ENCODE measurements around the gene TNC.

TNC gene

DNA sequence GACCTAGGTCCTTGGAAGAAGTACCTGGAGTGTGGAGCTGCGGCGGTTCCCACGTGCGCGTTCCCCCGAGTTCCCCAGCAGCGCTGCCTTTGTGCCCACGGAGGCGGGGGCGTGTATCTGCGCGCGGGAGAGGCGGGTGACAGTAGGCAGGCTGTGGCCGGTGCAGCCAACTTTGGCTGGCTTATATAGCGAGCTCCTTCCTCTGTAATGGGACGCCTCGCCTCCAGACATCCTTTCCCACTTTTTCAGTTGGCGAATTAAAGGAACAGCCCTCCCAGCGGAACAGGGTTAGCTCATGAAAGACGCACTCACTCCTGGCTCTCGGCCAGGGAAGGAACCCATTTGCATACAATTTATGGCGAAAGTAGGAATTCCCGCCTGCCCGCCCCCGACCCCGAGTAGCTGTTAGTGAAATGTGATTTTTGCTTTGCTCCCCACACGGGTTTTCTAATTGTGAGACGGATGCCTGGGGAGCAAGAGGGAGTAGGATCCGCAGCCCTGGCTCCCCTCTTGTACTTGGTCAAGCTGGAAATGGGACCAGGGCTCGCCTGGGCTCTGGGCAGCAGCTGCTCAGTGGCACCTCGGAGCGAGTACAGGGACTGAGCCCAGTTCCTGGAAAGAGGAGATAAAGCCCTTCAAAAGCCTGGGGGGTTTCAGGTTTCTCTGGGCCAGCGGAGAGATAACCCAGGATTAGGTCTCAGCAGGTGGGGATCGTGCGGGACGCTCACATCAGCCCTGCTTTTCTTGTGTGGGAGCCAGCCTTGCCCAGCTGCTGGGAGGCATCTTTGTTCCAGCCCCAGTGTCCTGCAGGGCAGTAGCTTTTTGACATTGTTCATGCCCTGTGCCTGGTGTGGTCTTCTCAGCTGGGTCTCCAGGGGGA is at the start of gene TNC:
Gene TNC (minus strand): TSS at position 159 of the 880 bp plus-strand sequence. CDS start 27,139 bp downstream, outside the sequence.
- peak; percentile 81 for DNase-seq

DNA sequence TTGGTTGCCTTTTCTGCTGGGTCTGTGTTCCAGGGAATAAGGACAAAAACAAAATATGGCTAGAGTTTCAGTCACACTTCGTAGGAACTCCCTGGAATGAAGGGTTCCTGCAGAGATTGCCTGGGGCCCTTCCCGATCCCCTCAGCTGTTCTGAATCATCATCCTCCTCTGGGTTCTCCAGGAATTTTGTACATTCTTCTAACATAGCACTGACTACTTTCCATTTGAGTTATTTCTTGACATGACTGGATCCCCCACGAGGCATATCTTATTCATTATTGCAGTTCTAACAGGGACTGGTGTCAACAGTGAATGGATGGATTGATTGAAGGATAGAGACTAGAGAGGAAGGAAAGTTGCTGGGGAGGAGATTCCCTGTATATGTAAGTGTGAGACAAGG is 49.2 kb upstream of the TNC start:
- peak; percentile 53 for DNase-seq

DNA sequence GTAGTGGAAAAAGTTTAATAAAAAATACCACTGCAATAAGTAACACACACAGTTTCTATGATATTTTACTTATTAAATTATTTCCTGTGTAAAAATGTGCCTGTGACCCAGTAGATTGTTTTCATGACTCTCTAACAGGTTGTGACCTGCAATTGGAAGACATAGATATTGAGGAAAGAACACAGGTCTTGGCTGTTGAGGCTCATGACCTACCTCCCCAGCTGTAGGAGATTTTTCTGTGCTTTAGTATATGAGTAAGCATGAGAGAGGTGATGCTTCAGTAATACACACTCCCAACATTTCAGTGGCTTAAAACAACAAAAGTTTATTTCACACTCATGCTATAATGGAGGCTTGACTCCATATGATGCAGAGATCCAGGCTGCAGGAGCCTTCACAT is 47.3 kb upstream of the TNC start:
- DNase-seq: no peak

DNA sequence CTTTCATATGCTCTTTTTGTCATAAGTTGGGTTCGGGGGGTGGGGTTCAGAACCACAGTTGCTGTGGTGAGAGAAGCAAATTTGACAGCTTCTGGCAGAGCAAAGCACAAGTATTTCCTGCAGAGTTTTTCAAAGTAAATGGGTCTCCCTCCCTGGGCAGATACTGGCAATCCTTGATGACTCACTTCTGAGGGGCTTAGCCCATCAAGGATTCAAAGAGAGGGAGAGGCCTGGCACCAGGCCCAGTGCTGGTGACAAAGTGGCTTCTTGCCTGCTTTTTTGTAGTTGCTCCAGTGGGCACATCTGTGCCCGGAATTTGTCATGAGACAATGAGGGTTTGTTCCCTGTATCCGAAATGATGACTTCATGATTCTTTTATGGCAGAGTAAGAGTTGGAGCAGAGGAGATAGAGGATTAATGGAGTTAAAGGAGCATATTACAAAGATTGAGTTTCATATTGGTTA is 46.6 kb upstream of the TNC start:
- DNase-seq: peak; percentile 47

DNA sequence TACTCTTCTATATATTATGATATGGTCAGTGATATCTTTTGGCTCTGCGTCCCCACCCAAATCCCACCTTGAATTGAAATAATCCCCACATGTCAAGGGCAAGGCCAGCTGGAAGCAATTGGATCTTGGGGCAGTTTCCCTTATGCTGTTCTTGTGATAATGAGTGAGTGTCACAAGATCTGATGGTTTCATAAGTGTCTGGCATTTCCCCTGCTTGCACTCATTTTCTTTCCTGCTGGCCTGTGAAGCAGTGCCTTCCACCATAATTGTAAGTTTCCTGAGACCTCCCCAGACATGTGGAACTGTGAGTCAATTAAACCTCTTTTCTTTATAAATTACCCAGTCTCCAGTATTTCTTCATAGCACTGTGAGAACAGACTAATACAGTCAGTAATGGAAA is 45.0 kb upstream of the TNC start:
- no peak for DNase-seq

DNA sequence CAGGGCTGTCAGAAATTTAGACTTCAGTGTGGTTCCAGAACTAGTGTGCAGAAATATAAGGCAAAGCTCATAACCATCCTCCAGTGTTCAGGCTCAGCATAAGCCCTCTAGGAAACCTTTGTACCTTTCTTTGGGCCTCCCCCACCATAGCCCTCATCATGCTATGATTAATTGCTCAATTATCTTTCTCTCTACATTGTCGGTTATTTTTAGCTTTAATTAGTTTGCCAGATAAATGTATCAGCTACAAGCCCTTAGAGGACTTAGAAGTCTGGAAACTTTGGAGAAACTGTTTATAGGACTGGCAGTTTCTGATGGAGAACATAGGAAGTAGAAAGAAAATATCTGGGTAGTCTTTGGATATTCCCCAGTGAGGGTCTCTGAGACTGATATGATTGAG is 43.5 kb upstream of the TNC start:
- no peak for DNase-seq

DNA sequence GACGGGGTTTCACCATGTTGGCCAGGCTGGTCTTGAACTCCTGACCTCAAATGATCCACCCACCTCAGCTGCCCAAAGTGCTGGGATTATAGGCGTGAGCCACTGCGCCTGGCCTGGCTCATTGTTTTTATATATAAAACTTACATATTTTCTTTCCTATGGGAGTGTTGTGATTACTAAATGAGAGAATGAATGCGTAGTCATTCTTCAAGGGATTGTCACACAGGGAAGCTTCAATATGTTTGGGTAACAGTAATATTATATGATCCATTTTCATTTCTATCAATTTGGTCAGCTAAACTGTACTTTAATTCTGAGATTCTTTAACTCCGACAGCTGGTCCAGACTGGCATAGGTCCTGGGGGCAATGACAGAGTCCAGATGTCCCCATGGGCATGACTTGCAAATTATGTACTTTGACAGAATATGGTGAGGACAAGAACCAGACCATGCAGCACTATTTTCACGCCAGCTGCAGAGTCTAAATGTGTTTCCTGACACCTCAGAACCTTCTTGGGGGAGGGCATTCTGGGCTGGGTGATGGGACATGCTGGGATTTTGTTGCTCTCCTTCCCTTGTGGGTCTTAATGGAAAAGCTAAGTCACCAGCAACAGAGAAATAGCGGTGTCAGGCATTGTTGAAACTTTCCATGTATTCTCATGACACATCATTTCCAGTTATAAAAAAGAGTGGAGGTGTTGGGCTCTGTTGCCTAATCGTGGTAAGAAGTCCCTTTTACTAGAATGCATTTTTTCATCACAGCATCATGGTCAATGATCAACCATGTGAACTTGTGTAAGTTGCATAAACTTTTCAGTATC is 40.9 kb upstream of the TNC start:
- DNase-seq: no peak

DNA sequence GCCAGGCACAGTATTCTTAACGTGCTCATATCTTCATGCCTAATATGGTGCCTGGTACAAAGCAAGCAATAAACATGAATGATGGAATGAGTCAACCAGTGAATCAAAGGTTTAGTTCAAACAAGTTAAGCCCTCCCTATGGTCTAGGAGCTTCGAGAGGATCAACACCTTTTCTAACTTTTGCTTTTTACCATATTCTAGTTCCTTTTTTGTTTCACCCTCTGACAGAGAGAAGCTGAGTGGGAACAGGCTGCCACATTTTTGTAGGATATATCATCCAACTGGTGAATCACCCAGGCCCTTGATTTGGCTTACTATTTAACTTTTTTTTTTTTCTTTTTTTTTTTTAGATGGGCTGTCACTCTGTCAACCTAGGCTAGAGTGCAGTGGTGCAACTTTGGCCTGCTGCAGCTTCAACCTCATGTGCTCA is 39.3 kb upstream of the TNC start:
- no peak for DNase-seq

DNA sequence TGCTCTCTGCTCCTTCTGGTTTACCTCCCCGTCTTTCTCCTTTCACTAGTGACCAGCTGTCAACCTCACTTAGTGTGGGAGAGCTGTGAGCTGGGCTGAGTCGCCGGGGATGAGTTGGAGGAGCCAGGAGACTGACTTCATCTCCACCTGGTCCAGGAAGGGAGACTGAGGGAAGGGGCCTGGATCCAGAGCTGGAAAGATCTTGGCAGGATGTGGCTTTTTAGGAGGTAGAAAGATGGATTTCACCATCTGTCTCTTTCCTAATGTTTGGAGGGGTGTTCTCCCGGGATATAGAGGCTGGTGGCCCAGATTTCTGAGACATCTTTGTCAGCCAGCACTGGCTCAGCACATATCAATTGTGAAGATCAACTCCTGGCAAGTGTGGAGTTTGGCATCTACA is 37.1 kb upstream of the TNC start:
- no peak for DNase-seq

DNA sequence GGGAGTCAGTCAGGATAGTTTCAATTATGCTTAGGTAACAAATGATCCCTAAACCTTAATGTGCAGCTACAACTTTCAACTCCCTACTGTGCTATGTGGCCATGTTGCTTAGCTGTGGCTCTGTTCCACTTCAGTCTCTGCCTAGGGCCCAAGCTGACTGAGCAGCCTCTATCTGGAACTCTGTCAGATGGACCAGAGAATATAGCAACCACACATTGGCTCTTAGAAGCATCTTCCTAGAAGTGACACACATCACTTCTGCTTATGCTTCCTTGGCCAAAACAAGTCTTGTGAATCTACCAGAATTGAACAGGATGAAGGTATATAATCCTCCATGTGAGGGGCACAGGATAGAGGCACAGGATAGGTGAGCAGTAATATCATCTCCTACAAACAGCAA is 36.7 kb upstream of the TNC start:
- DNase-seq: no peak

DNA sequence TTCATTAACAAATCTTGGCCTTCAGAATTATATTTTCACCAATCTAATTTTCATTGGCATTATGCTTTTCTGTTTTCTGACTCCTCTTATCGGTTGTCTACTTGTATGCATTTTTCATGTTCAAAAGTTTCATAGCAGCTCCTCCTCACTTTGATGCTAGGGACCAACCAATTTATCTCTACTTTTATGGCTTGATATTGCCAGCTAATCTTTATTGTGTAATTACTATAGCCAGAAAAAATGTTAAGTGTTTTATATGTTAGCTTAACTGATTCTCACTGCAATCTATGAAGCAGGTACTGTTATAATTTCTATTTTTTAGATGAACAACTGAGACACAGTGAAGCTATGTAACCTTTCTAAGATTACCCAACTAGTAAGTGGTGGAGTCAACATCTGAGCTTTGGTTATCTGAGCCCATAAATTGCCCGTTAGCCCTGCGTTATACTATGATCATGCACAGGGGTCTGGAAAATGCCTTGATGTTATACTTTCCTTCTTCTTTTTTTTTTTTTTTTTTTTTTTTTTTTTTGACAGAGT is 34.4 kb upstream of the TNC start:
- no peak for DNase-seq

DNA sequence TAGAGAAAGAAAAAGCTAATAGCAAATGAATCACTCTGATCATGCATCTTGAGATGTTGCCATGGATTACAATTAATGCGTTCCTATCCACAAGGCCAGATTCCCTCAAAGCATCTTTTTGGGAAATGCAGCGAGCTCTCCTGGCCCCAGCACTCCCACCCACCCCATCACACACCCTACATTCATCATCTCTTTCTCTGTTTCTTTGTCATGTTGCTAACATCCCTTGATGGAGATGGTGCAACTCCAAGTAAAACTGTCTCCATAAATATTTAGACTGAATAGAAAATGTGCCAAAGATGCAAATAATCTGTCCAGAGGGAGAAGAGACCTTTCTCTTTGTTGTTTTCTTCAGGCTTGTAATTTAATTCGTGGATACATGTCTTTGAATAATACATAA is 30.8 kb upstream of the TNC start:
- DNase-seq: no peak

DNA sequence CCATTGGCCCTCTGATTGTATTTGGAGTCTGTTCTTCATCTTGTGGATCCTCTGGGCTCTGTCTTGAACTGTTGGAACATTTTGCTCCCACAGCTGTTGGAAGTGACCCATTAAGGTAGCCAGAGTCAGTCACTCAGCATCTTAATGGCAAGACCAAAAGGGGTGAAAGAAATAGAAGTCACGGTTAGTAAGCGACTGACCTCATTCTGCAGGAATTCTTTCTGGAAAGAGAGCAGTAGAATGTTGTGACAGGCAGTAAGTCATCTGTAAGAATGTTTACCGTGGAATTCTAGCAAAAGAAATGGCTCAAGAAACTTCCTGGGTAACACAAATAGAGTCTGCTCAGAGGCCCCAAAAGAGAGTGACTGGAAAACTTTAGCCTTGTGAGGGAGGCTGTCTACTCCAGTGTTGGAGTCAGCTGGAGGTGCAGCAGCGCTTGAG is 28.6 kb upstream of the TNC start:
- DNase-seq: no peak

DNA sequence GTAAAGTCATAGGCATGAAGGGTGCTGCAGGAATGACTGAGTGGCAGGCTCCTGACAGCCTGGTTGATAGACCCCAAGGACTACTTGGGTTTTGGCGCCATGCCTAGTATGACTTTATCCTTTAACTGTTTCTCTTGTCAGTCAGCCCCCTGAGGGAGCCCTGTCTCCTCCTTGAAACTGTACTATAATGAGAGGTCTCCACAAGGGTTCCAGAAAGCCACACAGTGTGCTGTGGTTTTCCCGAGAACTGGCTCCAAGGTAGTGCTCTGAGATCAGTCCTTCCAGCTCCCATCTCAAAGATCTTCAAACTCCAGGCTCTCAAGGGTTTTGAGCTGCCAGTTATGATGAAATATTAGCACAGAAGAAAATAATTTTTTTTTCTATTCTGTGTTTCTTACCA is 26.7 kb upstream of the TNC start:
- DNase-seq: no peak

DNA sequence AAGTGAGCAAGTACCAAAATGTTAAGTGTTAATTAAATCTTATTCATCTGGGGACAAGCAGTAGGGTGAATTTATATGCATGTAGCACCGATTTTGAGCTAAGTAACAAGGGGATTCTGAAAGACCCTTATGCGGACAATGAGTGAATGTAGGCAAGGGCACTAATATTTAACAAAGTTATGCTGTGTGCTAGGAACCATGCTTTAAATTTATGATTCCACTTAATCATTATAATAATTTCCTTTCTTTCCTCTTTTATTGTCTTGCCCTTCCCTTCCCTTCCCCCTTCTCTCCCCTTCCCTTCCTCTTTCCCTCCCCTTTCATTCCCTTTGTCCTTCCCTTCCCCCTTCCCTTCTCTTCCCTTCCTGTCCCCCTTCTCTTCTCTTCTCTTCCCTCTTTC is 25.7 kb upstream of the TNC start:
- DNase-seq: no peak

DNA sequence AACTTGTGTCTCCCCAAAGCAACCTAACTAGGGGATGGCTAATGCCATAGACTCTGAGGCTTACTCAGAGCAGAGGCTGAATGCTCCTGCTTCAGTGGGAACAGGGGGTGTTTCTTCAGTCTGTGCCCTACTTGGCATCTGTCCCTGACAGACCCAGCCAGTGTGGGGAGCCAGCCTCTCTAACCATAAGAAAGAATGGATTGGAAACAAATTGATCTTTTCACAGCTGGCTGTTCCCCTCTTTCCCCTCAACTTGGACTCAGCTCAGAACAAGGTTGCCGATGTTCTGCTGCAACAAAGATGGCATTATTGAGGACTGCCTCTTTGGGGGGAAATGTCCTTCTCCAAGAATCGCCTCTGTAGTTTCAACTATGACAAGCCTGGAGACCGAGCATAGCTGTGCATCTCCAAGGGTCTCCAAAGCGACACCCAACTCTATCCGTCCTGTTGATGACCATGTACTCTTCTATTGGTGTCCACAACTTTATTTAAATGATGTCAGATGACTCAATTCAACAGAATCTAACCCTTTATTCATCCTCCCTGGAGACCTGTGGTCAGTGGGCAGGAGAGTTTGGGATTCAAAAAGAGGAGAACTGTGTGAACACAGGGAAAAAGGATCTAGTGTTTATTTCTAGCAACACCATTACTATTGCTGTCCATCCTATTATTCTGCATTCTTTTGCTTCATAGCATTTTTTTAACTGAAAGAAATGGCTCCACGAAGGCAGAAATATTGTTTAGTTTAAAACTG is 24.7 kb upstream of the TNC start:
- DNase-seq: no peak

DNA sequence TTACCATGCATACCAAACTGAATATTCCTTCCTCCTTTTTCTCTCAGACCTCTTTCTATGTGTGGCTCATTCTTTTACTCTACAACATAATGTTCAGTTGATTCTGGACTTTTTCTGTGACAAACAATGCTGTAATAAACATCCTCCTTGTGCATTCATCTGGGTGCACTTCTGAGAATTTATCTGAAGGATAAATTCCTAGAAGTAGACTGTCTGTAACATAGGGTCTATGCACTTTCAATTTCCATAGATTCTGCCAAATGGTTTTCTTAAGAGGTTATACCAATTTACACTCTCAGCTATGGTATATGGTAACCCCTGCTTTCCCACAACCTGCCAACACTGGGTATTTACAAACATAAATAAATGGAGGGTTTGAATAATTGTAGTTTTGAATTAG is 24.1 kb upstream of the TNC start:
- no peak for DNase-seq

DNA sequence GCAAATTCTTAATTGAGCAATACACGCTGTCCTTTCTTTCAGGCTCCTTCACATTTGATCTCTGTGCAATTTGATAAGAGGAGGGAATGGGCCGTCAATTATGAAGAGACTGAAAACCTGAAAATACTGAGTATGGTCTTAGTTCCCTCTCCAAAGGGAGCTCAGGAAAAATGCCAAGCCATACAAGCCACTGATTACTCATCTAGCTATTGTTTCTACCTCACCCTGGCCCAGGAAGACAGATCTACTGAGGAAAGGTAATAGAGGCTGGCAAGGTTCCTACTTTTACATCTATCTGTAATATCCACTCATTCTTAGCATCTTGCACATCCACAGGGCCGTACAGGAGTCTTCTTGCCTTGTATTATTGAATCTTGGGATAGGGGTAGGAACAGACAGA is 23.7 kb upstream of the TNC start:
- DNase-seq: no peak

DNA sequence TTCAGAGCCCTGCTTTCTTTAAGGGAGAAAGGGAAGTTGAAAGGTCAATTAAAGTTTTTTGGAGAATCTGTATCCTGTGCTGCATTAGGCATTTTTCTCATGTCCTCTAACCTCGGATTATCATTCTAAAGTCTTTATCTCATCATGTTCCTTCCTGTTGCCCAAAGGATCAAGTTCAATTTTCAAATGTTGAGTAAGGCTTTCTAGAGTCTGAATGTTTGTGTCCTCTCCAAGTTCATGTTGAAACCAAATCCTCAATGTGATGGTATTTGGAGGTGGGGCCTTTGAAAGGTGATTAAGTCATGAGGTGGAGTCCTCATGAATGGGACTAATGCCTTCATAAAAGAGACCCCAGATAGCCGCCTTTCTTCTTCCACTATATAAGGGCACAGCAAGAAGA is 20.2 kb upstream of the TNC start:
- no peak for DNase-seq

DNA sequence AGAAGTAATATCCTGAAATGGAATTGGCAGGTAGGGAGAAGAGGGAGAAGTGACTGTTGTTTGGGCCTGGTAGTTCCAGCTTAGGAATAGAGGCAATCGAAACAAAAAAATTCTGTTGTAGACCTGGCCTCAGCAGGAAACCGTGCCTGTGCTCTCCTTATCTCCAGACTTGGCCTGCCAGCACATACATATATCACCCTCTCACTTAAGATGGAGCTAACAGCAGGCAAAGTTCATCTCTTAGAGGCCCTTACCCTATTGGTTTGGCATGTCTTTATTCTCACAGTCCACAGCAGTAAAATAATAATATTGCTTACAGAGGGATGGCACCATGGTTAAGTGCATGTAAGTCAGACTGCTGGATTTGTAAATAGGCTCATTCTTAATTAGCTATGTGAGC is 19.6 kb upstream of the TNC start:
- DNase-seq: no peak

DNA sequence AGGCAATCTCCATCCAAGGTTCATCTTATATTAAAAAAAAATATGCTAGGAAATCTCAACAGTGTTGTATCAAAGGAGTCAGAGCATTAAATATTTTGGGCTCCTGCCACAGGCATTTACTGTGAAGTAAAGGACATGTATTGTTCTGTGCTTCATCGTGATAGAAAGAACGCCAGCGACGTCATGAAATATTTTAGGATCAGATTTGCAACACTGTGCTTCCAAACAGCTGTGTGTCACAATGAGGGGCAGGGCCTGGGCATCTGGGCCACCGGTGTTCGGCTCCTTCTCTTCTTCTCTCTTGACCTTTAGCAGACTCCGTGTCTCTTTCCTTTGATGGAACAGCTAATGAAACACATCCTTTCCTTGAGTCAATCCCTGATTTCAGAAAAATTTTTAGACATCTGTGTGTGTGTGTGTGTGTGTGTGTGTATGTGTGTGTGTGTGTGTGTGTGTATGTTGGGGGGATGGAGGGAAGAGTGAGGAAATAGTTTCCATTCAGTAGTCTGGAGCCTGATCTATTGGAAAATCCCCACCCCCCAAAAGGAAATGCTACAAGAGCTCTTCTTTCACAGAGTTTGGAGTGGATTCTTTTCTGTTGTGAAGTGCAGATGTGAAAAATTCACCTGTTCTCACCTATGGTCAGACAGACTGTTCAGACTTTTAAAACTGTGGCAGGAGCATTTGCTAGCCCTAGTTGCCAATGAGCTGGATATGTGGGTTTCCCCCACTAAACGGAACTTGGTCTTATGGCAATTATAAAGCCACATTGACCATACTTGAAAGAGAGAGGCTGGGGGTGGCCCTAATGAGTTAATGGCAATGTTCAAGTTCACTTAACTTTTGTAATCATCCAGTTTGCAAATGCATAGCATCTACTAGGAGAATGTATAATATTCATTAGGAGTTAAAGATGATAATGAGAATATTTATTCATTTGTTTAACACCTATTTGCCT is 18.1 kb upstream of the TNC start:
- DNase-seq: no peak

DNA sequence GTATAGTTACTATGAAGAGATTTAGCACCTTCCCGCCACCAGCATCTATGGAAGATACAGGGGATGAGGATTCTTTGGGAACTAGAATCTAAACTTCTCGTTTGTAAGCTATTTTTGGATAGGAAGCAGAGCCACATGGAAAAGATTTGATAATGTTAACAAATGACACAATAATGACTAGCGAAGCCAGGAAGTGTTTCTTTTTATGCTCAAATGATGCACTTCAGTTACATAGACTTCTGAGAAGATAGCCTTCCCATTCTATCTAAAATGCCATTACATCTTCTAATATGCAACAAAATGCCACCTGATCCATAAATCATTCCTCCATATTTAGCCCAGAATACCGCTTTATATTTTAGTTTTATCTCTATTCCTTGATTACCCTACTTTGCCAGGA is 17.0 kb upstream of the TNC start:
- no peak for DNase-seq
